Measurements from ENCODE around the gene EHBP1.

EHBP1 gene

GRCh38 chr2:62904344-62904743 lies 198.8 kb downstream of the EHBP1 start:
- TF ChIP-seq TAF1 (IDR thresholded peaks at IDR 0.05; ENCODE audit: borderline replicate concordance, insufficient read depth, low read length) (no peak), POLR2AphosphoS5 (IDR thresholded peaks at IDR 0.05; ENCODE audit: low read depth, low read length) (no peak), SIN3A (IDR thresholded peaks at IDR 0.05; ENCODE audit: borderline replicate concordance, insufficient read depth, low read length) (no peak), FOXP2 (optimal IDR thresholded peaks at IDR 0.05; ENCODE audit: borderline replicate concordance, extremely low read depth, extremely low read length, insufficient read depth) (no peak)

GRCh38 chr2:62908145-62908544 lies 202.6 kb downstream of the EHBP1 start:
- no peak for TF ChIP-seq TAF1 (IDR thresholded peaks at IDR 0.05; ENCODE audit: borderline replicate concordance, insufficient read depth, low read length)
- TF ChIP-seq SIN3A (IDR thresholded peaks at IDR 0.05; ENCODE audit: borderline replicate concordance, insufficient read depth, low read length) = no peak
- TF ChIP-seq POLR2AphosphoS5 (IDR thresholded peaks at IDR 0.05; ENCODE audit: low read depth, low read length) = no peak
- TF ChIP-seq FOXP2 (optimal IDR thresholded peaks at IDR 0.05; ENCODE audit: borderline replicate concordance, extremely low read depth, extremely low read length, insufficient read depth) = no peak

DNA sequence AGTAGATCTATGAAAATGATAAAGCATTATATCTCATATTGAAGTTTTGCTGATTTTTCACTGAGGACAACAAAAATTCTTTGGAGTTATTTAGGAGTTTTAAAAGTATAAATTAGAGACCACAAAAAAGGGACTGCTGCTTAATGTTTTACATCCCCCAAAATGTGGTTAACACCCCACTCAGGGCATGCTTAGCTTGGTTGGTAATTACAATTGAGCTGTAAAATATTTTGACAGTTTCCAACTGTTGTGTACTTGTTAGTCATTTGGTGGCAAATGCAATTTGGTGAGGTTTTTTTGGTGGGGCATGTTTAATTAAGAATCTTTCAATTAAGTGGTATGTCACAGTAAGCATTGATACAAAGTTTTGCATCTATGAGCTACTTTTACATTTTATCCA lies 207.8 kb downstream of the EHBP1 start:
- TF ChIP-seq POLR2AphosphoS5 (IDR thresholded peaks at IDR 0.05; ENCODE audit: low read depth, low read length) = no peak
- TF ChIP-seq FOXP2 (optimal IDR thresholded peaks at IDR 0.05; ENCODE audit: borderline replicate concordance, extremely low read depth, extremely low read length, insufficient read depth) = no peak
- no peak for TF ChIP-seq TAF1 (IDR thresholded peaks at IDR 0.05; ENCODE audit: borderline replicate concordance, insufficient read depth, low read length)
- TF ChIP-seq SIN3A (IDR thresholded peaks at IDR 0.05; ENCODE audit: borderline replicate concordance, insufficient read depth, low read length) = no peak
- no peak for TF ChIP-seq REST (IDR thresholded peaks at IDR 0.05; ENCODE audit: insufficient read depth in 1 of 2, low read depth in 2 of 2, low read length in 2 of 2)

DNA sequence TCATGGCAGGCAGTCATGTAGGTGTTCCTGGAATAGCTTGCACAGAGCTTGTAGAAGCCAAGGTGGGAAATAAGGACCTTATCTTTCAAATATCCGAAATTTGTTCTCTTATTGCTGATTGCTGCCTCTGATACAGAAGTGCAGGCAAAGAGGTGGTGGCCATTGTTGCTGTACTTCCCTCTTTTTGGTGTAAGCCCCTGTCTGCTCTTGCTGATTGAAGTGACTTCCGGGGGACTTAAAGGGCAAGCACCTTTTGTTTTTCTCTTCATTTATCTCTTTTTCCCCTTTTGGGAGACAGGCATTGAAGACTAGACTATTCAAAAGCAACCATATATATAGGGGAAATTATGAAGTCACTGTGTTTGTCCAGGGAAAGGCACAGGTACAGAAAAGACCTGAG lies 213.5 kb downstream of the EHBP1 start:
- no peak for TF ChIP-seq POLR2AphosphoS5 (IDR thresholded peaks at IDR 0.05; ENCODE audit: low read depth, low read length)
- TF ChIP-seq REST (IDR thresholded peaks at IDR 0.05; ENCODE audit: insufficient read depth in 1 of 2, low read depth in 2 of 2, low read length in 2 of 2) = no peak
- TF ChIP-seq TAF1 (IDR thresholded peaks at IDR 0.05; ENCODE audit: borderline replicate concordance, insufficient read depth, low read length) = no peak
- no peak for TF ChIP-seq FOXP2 (optimal IDR thresholded peaks at IDR 0.05; ENCODE audit: borderline replicate concordance, extremely low read depth, extremely low read length, insufficient read depth)
- no peak for TF ChIP-seq SIN3A (IDR thresholded peaks at IDR 0.05; ENCODE audit: borderline replicate concordance, insufficient read depth, low read length)

DNA sequence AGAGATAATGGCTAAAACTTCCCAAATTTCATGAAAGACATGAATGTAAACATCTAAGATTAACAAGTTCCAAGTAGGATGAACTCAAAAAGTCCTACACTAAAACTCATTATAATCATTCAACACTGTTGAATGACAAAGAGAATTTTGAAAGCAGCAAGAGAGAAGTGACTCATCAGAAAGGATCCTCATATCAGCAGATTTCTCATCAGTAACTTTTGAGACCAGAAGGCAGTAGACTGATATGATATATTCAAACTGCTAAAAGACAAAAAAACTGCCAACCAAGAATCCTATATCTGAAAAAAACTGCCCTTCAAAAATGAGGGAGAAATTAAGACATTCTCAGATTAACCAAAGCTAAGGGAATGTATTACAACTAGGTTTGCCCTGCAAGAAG lies 214.6 kb downstream of the EHBP1 start:
- TF ChIP-seq REST (IDR thresholded peaks at IDR 0.05; ENCODE audit: insufficient read depth in 1 of 2, low read depth in 2 of 2, low read length in 2 of 2) (no peak), FOXP2 (optimal IDR thresholded peaks at IDR 0.05; ENCODE audit: borderline replicate concordance, extremely low read depth, extremely low read length, insufficient read depth) (no peak), TAF1 (IDR thresholded peaks at IDR 0.05; ENCODE audit: borderline replicate concordance, insufficient read depth, low read length) (no peak), SIN3A (IDR thresholded peaks at IDR 0.05; ENCODE audit: borderline replicate concordance, insufficient read depth, low read length) (no peak), POLR2AphosphoS5 (IDR thresholded peaks at IDR 0.05; ENCODE audit: low read depth, low read length) (no peak)

DNA sequence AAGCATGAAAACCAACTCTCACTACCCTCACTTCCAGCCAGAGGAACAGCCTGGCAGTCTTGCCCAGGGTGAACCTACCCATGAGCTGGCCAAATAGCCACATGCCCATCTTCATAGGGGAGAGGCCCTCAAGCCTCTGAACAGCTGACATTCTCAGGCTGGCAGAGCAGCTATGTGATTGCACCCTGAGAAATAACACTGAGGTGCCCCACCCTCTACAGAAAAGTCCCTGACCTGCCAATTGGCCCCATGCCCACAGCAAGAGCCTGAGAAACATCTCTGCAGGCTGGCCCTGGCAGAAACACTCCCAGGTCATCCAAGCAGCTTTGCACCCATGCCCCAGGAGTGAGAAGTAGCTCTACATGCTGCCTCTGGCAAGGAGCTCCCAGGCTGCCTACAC lies 217.7 kb downstream of the EHBP1 start:
- TF ChIP-seq FOXP2 (optimal IDR thresholded peaks at IDR 0.05; ENCODE audit: borderline replicate concordance, extremely low read depth, extremely low read length, insufficient read depth) = no peak

GRCh38 chr2:62923881-62924280 lies 218.4 kb downstream of the EHBP1 start:
- TF ChIP-seq POLR2AphosphoS5 (IDR thresholded peaks at IDR 0.05; ENCODE audit: low read depth, low read length) (no peak), SIN3A (IDR thresholded peaks at IDR 0.05; ENCODE audit: borderline replicate concordance, insufficient read depth, low read length) (no peak), TAF1 (IDR thresholded peaks at IDR 0.05; ENCODE audit: borderline replicate concordance, insufficient read depth, low read length) (no peak), REST (IDR thresholded peaks at IDR 0.05; ENCODE audit: insufficient read depth in 1 of 2, low read depth in 2 of 2, low read length in 2 of 2) (no peak)
